Epidermal melanocyte (primary cell): Measurements from ENCODE around the gene USO1.
"Not testable (repeated sequence)": the region's sequence is repeated elsewhere in the genome, so short reads cannot be mapped to it uniquely, and the experiment has no call there.

ENCODE experiments used
- DNase-seq: peaks from one replicate; pipeline ENCODE4 v3.0.0; 2011; ENCODE audit warnings: low spot score; ENCODE audit not compliant: insufficient read length

Gene USO1

DNA sequence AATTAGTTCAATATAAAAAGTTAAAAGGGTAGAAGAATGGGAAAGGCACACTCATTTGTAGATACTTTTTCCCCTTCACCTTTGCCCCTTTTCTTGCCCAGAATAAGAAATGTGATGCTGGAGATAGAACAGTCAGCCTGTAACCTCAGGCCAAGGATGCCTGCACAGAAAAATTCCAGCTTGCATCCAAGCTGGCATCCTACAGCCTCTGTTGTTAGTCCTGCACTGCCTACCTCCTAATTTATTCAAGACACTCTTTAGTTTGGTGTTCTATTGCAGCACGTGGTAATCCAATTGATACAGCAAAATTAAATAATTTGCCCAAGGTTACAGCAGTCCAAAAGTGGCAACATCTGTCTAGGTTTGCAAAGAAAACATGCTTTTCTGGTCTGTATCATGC, 9.7 kb upstream of the USO1 start:
- no peak for DNase-seq

DNA sequence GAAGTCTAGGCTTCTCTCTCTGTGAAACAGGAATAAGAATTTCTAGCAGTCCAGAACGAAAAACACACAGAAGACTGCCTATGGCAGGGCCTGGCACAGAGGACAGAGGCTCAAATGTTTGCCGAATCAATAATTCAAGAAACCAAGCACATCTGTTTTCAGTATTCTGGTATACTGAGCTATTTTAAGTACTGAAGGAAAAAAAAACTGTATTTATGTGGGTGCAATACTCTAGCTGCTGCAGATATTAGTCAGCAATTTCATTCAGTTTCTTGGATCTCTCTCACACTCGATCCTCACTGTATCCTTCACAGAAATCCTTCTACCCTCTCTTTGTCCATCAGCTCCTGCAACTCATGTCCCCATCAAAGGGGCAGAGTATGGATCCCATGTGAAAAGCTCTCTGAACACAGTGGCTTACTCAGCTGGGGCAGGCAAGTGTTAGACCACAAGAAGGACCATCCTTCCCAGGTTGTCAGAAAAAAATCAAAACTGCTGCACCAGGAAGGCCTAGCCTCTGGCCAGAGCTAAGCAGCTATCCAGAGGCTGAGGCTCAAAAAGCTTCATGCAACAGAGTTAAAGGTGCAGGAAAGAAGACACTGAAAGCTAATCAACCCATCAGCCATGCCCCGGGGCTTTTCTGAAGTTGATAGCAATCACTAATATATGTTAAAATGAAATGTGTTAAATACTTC, 9.1 kb upstream of the USO1 start:
- peak; percentile 31 for DNase-seq

- DNase-seq = not testable (repeated sequence)
These were observed 8.3 kb upstream of the USO1 start for GRCh38 chr4:75716054-75716453.

DNA sequence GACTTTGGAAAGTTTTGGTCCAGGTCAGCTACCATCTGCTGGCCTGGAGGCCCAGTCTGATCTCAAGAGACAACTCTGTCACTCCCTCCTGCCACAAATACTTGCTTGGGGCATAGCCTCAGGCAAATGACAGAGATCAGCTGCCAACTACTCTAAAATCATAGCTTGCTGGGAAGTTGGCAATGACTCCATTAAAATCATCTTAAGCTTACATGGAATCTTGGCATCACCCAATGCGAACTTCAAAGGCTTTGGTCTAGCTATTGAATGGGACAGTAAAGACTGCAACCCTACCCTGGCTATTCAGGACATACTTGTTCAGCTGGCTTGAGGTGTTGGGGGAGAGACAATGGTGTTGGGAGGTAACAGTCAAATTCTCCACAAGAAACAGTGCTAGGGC, 7.0 kb upstream of the USO1 start:
- no peak for DNase-seq

DNA sequence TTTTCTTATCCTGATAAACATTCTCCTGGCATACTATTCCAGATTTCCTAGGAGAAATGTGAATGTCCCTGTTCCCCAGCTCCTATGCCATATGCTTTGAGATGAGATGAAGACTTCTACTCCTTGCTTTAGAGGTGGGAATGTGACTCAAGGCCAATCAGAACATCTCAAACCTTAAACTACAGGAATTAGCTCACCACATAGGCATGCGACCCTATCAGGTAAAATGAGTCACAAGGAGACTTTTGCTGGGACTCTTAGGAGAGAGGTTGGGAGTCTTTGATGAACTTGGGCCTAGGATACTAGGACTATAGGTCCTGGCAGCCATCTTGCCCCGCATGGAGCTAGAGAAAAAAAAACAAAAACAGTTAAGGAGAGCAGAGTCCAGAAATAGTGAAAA, 5.8 kb upstream of the USO1 start:
- no peak for DNase-seq

DNA sequence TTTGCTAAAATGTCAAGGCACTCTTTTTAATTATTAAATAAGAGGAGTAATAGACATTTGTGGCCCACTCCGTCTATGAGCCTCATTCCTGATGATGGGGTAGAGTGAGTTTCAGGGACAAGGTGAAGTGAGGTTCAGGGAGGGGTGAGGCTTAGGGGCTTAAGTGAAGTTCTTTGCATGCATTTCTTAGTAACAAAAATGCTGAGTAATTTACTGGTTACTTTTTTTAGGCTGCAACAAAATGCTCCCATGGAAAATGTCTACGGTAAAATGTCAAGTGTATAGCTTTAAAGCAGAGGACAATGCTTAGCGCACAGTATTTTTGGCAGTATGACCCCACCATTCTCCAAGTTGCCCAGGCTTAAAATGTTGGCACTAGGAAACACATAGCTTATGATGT, 2.0 kb upstream of the USO1 start:
- no peak for DNase-seq

GRCh38 chr4:75723163-75724065, 963 bp upstream of the USO1 start:
- DNase-seq = no peak

- DNase-seq = peak; percentile 21
These were observed 719 bp downstream of the USO1 start for GRCh38 chr4:75724867-75725724.

DNA sequence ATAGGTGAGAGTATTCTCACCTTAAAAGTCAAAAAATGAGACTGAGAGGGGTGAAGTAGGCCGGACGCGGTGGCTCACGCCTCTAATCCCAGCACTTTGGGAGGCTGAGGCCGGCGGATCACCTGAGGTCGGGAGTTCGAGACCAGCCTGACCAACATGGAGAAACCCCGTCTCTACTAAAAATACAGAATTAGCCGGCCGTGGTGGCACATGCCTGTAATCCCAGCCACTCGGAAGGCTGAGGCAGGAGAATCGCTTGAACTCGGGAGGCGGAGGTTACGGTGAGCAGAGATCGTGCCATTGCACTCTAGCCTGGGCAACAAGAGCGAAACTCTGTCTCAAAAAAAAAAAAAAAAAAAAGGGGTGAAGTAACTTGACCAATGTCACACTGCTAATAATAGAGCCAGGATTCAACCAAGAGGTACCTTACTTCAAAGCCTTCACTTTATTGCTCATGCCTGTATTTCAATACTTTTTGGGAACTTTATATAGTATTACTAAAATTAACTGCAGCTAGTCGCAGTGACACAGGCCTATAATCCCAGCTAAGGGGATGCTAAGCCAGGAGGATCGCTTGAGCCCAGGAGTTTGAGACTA, 1.7 kb downstream of the USO1 start:
- not testable (repeated sequence) for DNase-seq

DNA sequence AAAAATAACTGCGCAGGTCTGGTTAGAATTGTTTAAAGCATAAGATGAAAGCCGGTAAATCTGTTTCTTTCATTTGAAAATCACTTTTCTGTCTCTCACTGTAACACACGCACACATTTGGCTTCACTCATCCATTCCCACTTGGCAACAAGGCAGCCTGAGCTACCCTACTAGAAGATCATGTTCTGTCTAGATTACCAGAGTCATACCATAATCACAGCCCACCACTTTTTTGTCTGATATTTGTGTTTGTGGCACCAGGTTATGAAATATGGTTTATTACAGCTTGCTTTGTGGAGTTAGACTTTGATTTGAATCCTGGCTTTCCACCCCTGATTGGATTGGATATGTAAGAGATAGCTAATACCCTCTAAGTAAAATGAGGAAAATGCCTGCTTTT, 2.2 kb downstream of the USO1 start:
- no peak for DNase-seq

DNA sequence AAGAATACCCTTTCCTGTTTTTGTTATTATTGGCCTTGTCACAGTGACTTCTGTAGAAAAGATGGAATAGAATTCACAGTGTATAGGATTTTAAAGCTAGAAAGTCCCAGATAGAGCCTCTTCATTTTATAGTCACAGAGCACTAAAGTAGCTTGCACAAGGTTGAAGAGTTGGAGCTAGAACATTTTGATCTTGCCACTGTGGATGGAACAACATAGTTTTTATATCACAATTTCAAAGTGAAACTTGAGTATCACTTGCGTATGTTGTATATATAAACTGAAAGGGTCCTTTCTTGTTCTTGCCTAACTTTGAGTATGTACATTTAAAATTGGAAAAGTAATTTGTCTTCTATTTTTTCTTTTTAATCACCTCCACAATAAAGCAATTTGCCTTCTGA, 2.7 kb downstream of the USO1 start:
- no peak for DNase-seq

GRCh38 chr4:75729836-75730235, 5.5 kb downstream of the USO1 start:
- no peak for DNase-seq

- no peak for DNase-seq
These were observed 9.0 kb downstream of the USO1 start for GRCh38 chr4:75733369-75733768.

DNA sequence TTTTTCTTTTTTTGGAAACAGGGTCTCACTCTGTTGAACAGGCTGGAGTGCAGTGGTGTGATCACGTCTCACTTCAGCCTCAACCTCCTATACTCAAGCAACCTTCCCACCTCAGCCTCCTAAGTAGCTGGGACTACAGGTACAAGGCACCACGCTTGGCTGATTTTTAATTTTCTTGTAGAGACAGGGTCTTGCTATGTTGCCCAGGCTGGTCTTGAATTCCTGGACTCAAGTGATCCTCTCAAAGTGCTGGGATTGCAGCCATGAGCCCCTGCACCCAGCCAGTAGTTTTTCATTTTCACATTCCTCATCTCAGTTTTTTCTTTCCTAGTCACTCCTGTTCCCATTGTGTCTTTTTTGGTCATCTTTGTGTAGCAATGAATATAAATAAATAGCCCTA, 11.1 kb downstream of the USO1 start:
- DNase-seq = no peak

DNA sequence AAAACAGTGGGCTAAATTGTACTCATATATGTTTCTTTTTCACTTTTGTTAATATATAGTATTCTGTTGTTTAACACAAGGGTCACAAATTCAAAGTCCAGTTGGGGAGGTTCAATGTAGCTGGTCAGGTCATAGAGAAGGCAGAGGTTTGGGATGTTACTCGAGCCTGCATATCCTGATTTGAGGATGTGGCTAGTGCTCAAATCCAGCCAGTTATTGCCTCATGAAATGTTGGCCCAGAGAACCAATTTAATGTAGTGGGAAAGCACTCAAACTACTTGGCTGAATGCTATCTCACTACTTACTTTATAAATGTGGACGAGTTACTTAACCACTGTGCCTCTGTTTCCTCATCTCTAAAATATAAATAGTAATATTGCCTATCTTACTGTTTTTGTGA, 12.5 kb downstream of the USO1 start:
- no peak for DNase-seq

DNA sequence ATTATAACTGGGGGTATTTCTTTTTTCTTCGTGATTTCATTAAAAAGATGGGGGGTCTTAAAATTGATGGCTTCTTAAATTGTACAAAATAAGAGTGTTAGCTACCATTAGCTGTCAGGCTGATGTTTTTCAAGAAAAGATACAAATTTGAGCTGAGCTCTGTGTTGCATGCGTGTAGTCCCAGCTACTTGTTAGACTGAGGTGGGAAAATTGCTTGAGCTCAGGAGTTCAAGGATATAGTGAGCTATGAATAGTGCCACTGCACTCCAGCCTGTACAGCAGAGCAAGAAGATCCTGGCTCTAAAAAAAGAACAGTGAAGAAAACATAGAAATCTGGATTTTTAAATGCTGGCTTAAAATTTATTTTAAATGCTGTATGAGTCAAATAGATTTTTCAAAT, 13.0 kb downstream of the USO1 start:
- no peak for DNase-seq

GRCh38 chr4:75741027-75741426, 16.6 kb downstream of the USO1 start:
- no peak for DNase-seq

DNA sequence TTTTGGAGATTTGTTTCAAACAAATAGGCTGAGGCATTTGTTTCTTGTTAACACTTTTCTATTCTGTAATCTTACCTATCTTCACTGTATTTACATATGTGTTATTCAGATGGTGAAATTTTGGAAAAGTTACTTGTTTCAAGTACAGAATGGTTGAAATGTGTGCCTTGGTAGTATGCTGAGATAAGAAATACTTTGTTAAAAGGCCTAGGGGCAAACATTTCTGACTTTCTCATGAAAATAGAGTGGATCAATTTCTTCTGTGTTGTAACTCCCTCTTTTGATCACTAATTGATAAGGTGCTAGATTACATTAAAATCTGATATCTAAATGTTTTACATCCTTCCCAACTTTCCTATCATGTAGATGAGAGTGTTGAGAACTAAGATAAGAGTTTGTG, 18.1 kb downstream of the USO1 start:
- no peak for DNase-seq

DNA sequence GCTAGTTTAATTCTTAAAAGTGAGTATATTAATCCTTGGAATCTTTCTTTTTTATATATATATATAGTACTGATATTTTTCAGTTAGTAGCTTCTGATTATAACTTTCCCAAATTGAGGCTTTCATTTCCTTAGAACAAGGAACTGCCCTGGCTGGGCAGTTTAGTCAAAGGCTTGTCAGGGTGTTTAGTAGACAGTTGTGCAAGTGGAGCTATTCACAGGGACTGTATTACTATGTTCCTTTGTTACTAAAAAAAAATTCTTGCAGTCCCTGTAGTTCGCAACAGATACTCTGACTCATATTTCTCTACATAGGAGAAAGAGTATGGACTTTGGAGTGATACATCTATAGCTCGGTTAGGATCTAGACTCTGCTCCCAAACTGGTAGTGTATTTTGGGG, 20.8 kb downstream of the USO1 start:
- no peak for DNase-seq

DNA sequence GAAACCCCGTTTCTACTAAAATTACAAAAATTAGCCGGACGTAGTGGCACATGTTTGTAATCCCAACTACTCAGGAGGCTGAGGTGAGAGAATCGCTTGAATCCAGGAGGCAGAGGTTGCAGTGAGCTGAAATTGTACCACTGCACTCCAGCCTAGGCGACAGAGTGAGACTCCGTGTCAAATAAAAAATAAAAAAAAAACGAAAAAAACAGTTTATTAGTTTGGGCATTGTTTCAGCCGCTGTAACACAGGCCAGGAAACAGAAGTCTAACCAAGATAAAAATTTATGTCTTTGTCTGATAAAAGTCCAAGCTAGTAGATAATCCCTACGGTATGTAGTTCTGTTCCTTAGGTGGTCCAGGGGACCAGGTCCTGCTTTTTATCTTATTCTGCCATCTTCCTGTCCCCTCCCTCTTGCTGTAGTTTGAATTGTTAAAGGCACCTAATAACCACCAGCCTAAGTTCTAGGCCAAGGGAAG, 21.4 kb downstream of the USO1 start:
- DNase-seq = no peak

DNA sequence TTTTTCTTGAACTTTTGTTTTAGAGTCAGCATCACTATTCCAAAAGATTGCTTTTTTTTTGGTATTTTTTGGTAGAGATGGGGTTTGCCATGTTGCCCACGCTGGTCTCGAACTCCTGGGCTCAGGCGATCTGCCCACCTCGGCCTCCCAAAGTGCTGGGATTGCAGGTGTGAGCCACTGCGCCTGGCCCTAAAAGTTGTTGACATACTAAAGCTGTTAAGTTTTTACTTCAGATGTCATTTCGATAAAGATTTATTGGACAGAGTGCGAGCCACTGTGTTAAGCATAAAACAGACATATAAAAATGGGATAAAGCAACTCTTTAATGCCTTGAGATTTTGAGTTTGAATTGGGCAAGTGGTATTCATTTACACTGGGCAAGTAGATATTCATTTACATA, 28.3 kb downstream of the USO1 start:
- DNase-seq = no peak
